ENCODE measurements around the gene CIAO1. TPM values are rescaled to one million over a fixed set of nuclear protein-coding genes. Genes with fewer than 3 reads are reported as not detected.

The CIAO1 gene
- total and polyA plus RNA-seq, 8 donors = 59.8 to 72.8 (median 63.2) TPM

DNA sequence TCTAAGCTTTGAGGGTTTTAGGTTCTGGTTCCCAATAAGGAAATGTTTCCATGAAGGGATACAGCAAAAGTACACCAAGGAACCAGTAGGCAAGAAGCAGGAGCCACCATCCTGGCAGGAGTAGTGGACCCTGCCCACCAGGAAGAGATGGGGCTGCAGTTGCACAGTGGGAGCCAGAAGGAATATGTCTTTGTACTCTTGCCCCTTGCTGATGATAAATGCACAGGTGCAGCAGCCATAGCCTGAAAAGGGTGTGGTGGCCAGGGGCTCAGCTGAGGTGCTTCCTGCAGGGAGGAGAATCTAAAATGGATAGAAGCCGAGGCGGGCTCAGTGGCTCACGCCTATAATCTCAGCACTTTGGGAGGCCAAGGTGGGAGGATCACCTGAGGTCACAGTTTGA, 27.8 kb upstream of the CIAO1 start:
- Histone ChIP-seq H3K36me3 (no peaks in the 10 kb centered on the region), H3K4me3 (no peak overlapping the region), H3K9me3 (no peaks in the 10 kb centered on the region), H3K27me3 (no peaks in the 10 kb centered on the region), H3K4me1 (peaks cover 0 to 35% of the 10 kb centered on the region in 2 donors), H3K27ac (no peak overlapping the region)
- DNase-seq (no peak), ATAC-seq (no peak)
- TF ChIP-seq, protein P1, sequence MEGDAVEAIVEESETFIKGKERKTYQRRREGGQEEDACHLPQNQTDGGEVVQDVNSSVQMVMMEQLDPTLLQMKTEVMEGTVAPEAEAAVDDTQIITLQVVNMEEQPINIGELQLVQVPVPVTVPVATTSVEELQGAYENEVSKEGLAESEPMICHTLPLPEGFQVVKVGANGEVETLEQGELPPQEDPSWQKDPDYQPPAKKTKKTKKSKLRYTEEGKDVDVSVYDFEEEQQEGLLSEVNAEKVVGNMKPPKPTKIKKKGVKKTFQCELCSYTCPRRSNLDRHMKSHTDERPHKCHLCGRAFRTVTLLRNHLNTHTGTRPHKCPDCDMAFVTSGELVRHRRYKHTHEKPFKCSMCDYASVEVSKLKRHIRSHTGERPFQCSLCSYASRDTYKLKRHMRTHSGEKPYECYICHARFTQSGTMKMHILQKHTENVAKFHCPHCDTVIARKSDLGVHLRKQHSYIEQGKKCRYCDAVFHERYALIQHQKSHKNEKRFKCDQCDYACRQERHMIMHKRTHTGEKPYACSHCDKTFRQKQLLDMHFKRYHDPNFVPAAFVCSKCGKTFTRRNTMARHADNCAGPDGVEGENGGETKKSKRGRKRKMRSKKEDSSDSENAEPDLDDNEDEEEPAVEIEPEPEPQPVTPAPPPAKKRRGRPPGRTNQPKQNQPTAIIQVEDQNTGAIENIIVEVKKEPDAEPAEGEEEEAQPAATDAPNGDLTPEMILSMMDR (IDR thresholded peaks at IDR 0.05) = no peak
- intact Hi-C loops (cut with DNase I) = no loop called here

DNA sequence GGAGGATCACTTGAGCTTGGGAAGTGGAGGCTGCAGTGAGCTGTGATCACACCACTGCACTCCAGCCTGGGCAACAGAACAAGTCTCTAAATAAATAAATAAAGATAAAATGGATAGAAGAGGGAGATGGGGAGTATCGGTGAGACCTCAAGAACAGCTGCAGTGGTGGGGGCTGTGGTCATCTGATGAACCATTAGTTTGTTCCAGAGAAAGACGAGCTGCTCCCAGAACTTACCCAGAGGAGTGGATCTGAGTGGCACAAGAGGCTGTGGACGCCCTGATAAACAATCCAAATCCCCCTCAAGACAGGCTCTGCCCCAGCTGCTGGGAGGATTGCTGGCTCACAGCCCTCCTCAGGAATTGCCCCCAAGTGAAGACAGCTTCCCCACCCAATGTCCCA, 26.9 kb upstream of the CIAO1 start:
- TF ChIP-seq, protein P1 (IDR thresholded peaks at IDR 0.05) = no peak
- H3K27ac ChIP-seq = no peak overlapping the region
- no peaks in the 10 kb centered on the region for H3K27me3 ChIP-seq
- DNase-seq = no peak
- ATAC-seq = no peak
- no peak overlapping the region for H3K4me3 ChIP-seq
- no peaks in the 10 kb centered on the region for H3K36me3 ChIP-seq
- intact Hi-C loops (cut with DNase I) = no loop called here
- peaks cover 0 to 29% of the 10 kb centered on the region in 2 donors for H3K4me1 ChIP-seq
- no peaks in the 10 kb centered on the region for H3K9me3 ChIP-seq

DNA sequence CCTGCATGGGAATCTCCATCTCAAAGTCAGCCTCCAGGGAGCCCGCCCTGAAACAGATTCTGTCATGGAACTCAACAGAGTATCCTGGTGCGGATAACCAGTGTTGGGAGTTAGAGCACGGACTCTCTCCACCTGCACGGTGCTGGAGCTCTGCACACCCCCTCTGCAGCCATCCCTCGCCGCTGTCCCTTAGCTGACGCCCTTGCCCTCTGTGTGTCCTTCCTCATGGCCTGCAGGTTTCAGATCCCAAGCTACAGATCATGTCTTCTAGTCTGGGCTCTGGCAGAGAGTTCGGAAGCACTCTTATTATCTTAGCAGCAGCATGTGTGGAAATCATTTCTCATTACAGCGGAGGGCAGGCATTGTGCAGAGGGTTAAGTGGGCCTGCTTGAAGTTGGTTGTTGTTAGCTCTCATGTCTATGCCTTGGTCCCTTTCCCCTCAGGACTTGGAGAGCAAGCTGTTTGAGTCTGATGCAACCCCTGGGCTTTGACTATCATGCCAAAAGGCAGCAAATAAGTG, 26.2 kb upstream of the CIAO1 start:
- Histone ChIP-seq H3K9me3 (no peaks in the 10 kb centered on the region), H3K4me3 (no peak overlapping the region), H3K4me1 (peaks cover 0 to 25% of the 10 kb centered on the region in 2 donors), H3K27ac (no peak overlapping the region), H3K36me3 (no peaks in the 10 kb centered on the region), H3K27me3 (no peaks in the 10 kb centered on the region)
- DNase-seq (no peak), ATAC-seq (no peak)
- TF ChIP-seq, protein P1 (IDR thresholded peaks at IDR 0.05) = no peak
- intact Hi-C loops (cut with DNase I) = no loop called here

DNA sequence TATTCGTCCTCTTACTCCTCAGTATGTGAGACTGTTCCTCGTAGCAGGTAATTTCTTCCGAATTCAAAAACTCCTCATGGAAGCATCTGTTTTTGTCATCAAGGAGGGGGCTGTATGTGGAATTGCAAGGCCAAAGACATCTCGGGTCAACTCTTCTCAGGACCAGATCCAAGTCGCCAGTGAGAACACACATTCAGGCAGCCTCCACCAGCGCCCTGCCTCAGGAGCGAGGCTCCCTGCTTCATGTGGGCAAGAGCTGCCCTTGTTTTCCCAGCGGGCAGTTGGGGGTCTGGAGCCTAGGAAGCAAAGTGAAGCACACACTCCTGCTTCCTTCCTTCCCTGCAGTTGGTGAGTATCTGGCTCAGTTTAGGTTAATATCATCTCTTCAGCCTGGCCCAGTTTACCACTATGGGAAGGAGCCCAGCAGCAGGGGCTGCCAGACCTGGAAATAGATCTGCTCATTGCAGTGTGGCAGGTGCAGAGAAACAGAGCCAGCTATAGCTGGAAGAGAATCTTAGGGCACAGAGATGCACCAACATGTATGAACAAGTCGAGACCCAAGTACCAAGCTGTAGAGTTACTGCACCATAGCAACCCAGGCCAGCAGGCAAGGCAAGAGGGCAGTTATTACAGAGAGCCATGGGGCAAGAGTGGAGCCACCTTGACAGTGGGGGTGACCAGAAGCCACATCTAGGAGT, 25.5 kb upstream of the CIAO1 start:
- H3K36me3 ChIP-seq = no peaks in the 10 kb centered on the region
- DNase-seq = no peak
- TF ChIP-seq, protein P1 (IDR thresholded peaks at IDR 0.05) = no peak
- H3K27me3 ChIP-seq = no peaks in the 10 kb centered on the region
- no peak overlapping the region for H3K4me3 ChIP-seq
- H3K9me3 ChIP-seq = no peaks in the 10 kb centered on the region
- no peak for ATAC-seq
- H3K4me1 ChIP-seq = peaks cover 0 to 32% of the 10 kb centered on the region in 2 donors
- intact Hi-C loops (cut with DNase I) = no loop called here
- peak overlapping the region in 1 of 2 donors; percentile 96 for H3K27ac ChIP-seq

DNA sequence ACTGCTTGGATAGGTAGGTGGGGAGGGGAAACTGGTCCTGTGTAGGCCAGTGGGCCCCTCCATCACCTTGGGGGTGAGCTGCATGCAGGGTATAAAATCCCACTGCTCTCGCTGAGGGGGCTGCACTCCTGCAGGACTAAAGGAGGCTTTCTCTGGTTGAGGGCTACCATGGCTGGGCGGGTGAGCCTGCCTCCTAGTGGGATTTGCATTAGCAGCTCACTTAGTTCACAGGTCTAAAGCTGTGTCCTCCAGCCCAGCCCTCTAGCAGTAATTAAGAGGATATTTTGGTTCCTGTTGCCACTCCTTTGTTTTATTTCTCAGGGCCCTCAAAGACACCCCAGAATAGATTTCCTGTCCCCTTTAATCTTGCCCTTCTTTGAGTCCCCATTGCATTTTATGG, 24.8 kb upstream of the CIAO1 start:
- intact Hi-C loops (cut with DNase I) = no loop called here
- Histone ChIP-seq H3K27ac (peak overlapping the region; percentile 83 to 96), H3K36me3 (no peaks in the 10 kb centered on the region), H3K4me1 (peaks cover 0 to 40% of the 10 kb centered on the region in 2 donors), H3K27me3 (no peaks in the 10 kb centered on the region), H3K4me3 (no peak overlapping the region), H3K9me3 (no peaks in the 10 kb centered on the region)
- DNase-seq (no peak), ATAC-seq (no peak)
- TF ChIP-seq, protein P1 (IDR thresholded peaks at IDR 0.05) = no peak

Measured in left lung (tissue), 10 donors.